ENCODE data around the gene MCM9. TPM values are rescaled to one million over a fixed set of nuclear protein-coding genes. Genes with fewer than 3 reads are reported as not detected.

MCM9 gene
- total RNA-seq, 1 experiment from 2014 or later = 14.9 TPM

GRCh38 chr6:118856301-118856700, 78.7 kb downstream of the MCM9 start:
- no peak for ATAC-seq
- no peaks in the 10 kb centered on the region for H3K36me3 Mint-ChIP-seq
- no peaks in the 10 kb centered on the region for H3K9me3 Mint-ChIP-seq
- no peak overlapping the region for H3K4me3 Mint-ChIP-seq
- H3K4me1 Mint-ChIP-seq = peaks cover 17% of the 10 kb centered on the region
- no peaks in the 10 kb centered on the region for H3K27me3 Mint-ChIP-seq (ENCODE audit: low read depth)
- ChIA-PET CTCF (interaction anchor here (0.6 kb wide), 1 partner anchor 72 kb away, joined by 3 read pairs; no protein-coding TSS in a partner anchor), POLR2A (no interaction called here)
- DNase-seq (ENCODE audit: low spot score) = no peak
- no peak overlapping the region for H3K27ac Mint-ChIP-seq
- TF ChIP-seq GABPB1 (CRISPR knock-in tag; IDR thresholded peaks at IDR 0.05) = no peak
- no peak for TF ChIP-seq ZNF532 (CRISPR knock-in tag; IDR thresholded peaks at IDR 0.05; ENCODE audit: borderline replicate concordance)
- no peak for TF ChIP-seq ARID4B (CRISPR knock-in tag; IDR thresholded peaks at IDR 0.05; ENCODE audit: borderline replicate concordance)
- no peak for TF ChIP-seq ZNF281 (CRISPR knock-in tag; IDR thresholded peaks at IDR 0.05)
- TF ChIP-seq ZBTB21 (CRISPR knock-in tag; IDR thresholded peaks at IDR 0.05; ENCODE audit: borderline replicate concordance) = no peak
- TF ChIP-seq USF1 (CRISPR knock-in tag; IDR thresholded peaks at IDR 0.05) = no peak
- no peak for TF ChIP-seq ZBTB43 (CRISPR knock-in tag; IDR thresholded peaks at IDR 0.05)
- TF ChIP-seq NFE2L1 (CRISPR knock-in tag; IDR thresholded peaks at IDR 0.05) = no peak
- TF ChIP-seq ATF6 (CRISPR knock-in tag; IDR thresholded peaks at IDR 0.05) = no peak
- no peak for TF ChIP-seq ZMAT4 (CRISPR knock-in tag; IDR thresholded peaks at IDR 0.05)
- TF ChIP-seq IRF2 (CRISPR knock-in tag; IDR thresholded peaks at IDR 0.05; ENCODE audit: borderline replicate concordance, low read depth) = no peak
- no peak for TF ChIP-seq ZNF138 (CRISPR knock-in tag; conservative IDR thresholded peaks at IDR 0.05)
- no peak for TF ChIP-seq ZNF671 (CRISPR knock-in tag; IDR thresholded peaks at IDR 0.05)
- TF ChIP-seq ATF3 (CRISPR knock-in tag; conservative IDR thresholded peaks at IDR 0.05) = no peak
- no peak for TF ChIP-seq ZNF512 (CRISPR knock-in tag; IDR thresholded peaks at IDR 0.05; ENCODE audit: borderline replicate concordance)
- TF ChIP-seq ZNF317 (CRISPR knock-in tag; IDR thresholded peaks at IDR 0.05; ENCODE audit: borderline replicate concordance, low read depth) = no peak

All from WTC11 (cell line).